Measurements from ENCODE around the gene KRT27. TPM values are rescaled to one million over a fixed set of nuclear protein-coding genes. Genes with fewer than 3 reads are reported as not detected.

The KRT27 gene
- total RNA-seq, 4 donors from 2014 or later, result not detected

DNA sequence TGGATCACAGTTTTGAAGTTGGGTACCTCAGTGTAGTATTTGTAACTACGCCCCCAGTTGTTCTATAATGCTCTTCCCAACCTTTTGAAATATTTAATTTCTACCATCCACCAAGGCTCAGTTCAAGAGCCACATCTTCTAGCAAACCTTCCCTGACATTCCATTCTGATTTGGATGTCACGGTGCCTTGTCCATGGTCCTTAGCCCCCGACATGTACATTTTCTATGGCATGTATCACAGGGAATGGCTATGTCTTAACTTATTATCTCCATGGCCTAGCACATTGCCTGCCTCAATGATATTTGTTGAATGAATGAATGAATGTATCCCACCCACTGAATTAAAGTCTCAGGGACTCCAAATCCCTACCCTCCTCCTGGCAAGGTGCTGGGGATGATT, 23.8 kb upstream of the KRT27 start:
- TF ChIP-seq, protein P1, sequence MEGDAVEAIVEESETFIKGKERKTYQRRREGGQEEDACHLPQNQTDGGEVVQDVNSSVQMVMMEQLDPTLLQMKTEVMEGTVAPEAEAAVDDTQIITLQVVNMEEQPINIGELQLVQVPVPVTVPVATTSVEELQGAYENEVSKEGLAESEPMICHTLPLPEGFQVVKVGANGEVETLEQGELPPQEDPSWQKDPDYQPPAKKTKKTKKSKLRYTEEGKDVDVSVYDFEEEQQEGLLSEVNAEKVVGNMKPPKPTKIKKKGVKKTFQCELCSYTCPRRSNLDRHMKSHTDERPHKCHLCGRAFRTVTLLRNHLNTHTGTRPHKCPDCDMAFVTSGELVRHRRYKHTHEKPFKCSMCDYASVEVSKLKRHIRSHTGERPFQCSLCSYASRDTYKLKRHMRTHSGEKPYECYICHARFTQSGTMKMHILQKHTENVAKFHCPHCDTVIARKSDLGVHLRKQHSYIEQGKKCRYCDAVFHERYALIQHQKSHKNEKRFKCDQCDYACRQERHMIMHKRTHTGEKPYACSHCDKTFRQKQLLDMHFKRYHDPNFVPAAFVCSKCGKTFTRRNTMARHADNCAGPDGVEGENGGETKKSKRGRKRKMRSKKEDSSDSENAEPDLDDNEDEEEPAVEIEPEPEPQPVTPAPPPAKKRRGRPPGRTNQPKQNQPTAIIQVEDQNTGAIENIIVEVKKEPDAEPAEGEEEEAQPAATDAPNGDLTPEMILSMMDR (IDR thresholded peaks at IDR 0.05; ENCODE audit: low read depth), result no peak

DNA sequence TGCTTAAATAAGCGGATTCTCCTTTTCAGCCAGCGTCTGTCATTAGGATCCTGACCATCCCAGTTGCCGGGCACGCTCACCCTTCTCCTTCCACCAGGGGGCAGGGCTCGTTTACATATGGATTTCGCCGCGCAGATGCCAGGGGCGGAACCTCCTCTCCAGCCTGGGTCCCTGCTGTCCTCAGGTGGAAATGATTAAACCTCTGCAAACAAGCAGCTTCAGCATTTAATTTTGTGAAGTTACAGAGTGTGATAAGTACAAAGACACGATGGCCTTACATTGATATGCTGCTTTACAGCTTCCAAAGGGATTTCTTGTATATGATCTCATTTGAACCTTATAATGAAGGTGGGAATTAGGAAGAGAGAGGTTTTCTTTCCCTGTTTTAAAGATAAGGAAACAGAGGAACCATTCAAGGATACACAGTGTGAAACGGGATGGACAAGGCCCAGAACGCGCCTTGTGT, 21.3 kb upstream of the KRT27 start:
- TF ChIP-seq, protein P1 (IDR thresholded peaks at IDR 0.05; ENCODE audit: low read depth), result no peak

DNA sequence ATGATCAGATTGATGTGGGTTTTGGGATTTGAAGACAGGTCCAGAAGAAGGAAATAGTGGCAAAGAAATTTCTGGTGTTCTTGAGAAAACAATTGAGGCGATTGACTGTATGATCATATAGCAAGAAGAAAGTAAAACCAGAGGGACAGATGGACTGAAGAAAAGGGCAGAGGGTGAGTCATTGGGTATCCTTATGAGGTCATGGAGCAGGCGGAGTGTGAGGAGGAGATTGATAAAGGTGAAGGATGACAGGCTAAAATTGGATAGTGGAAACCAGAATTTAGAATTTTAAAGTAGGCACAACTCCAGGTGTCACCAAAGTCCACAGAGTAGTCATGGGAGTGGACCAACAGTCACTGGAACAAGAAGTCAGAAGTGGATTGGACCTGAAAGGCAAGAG, 18.8 kb upstream of the KRT27 start:
- TF ChIP-seq, protein P1 (IDR thresholded peaks at IDR 0.05; ENCODE audit: low read depth), result no peak

DNA sequence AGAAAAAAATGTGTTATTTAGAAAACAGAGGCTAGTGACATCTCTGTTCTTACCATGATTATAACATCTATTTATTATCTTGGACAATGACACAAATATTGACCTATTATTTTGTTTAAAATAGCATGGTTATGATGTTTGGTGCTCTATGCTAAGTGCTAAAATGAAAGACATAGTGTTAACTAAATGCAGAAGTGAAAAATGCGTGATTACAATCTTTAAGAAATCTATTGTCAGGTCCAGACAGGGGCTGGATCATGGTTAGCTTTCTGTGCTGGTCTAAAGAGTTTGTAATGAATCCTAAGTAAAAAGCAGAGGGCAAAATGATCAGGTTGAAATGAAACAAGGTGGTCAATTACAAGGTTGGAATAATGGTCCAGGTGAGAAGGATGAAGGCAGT, 18.0 kb upstream of the KRT27 start:
- TF ChIP-seq, protein P1 (IDR thresholded peaks at IDR 0.05; ENCODE audit: low read depth), result no peak

DNA sequence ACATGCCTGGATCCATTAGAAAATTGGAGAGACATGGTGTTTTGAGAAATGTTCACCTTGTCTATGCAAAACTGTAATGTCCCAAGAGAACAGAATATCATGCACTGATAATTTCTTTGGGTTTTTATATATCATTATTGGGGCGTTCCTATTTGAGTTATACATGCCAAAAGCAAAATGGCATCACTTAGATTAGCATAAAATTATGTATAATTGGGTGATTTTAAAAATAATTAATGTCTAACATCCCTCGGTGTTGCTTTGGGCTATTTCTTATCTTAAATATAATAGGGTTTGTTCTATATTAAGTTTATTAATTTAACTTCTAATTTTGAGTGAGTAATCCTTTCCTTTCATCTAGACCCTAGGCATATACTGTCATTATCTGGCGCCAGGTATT, 17.5 kb upstream of the KRT27 start, which contains the start of gene KRT28:
Gene KRT28, minus strand, starts transcription at position 101 of the 400 bp plus-strand sequence. Its CDS starts 66 bp downstream, at position 35.
- TF ChIP-seq, protein P1 (IDR thresholded peaks at IDR 0.05; ENCODE audit: low read depth), result no peak

DNA sequence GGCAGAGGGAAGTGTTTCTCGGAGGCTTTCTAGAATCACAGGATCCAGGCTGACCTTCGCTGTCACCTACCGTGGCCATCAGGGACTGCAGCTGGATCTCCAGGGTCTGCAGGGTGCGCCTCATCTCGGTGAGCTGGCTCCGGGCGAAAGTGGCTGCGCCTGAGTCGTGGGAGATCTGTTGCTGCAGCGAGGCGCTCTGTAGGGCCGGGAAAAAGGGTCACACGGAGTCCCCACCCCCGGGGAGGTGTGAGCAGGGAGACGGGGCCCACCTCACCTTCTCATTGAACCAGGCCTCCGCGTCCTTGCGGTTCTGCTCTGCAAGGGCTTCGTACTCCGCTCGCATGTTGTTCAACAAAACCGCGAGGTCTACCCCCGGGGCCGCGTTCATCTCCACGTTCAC, 14.5 kb upstream of the KRT27 start:
- TF ChIP-seq, protein P1 (IDR thresholded peaks at IDR 0.05; ENCODE audit: low read depth), result no peak

DNA sequence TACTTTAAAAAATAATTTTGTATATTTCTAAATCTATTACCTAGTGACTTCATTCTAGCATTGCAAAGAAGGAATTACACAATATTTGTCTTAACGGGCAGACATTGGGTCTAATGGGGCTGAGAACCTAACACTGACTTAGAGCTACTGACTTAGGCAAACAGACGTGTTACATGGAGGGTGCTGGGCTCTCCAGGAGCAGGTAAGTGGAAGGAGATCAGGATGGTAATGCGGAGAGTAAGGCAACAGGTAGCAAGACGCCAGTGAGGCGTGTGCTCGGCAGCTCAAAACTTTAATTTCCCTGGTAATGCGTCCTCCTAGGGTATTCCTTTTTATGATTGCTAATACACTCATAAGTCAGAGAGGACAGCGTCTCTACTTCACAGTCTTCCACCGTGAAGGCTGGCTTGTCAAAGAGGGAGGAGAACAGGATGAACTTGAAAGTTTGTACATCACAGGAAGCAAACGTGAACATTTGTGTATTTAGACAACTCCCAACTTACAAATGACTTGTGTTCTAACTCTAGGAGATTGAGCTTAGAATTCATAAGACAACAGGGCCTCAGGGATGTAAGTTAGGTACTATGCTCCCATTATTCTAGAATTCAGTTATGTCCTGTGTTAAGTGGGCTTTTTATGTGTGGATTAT, 12.8 kb upstream of the KRT27 start:
- TF ChIP-seq, protein P1 (IDR thresholded peaks at IDR 0.05; ENCODE audit: low read depth), result no peak
